ENCODE measurements around the gene PRKCH. TPM values are rescaled to one million over a fixed set of nuclear protein-coding genes. Genes with fewer than 3 reads are reported as not detected.

The PRKCH gene
- total and polyA plus RNA-seq, 2 of the 13 experiments (the other 11 are each of a cell fraction or from before 2014, with no cell fraction given), result 0.48 to 1.3 TPM

GRCh38 chr14:61556455-61556854 lies 235.1 kb downstream of the PRKCH start (continued):
- TF ChIP-seq ZNF343 (CRISPR knock-in tag; IDR thresholded peaks at IDR 0.05) (no peak), EP300 (IDR thresholded peaks at IDR 0.05; ENCODE audit: low read depth in 2 of 2, low read length in 2 of 2) (0 out of 4 replicates have a peak, but pooled peaks of 1 of the 2 experiments have one; percentile 23), EP300 (CRISPR knock-in tag; IDR thresholded peaks at IDR 0.05; ENCODE audit: borderline replicate concordance) (no peak), MAZ (IDR thresholded peaks at IDR 0.05; ENCODE audit: borderline replicate concordance, low read depth, low read length) (no peak), MAZ (CRISPR knock-in tag; IDR thresholded peaks at IDR 0.05; ENCODE audit: low read depth) (no peak), DRAP1 (CRISPR knock-in tag; IDR thresholded peaks at IDR 0.05) (no peak)
- TF ChIP-seq, protein P1, sequence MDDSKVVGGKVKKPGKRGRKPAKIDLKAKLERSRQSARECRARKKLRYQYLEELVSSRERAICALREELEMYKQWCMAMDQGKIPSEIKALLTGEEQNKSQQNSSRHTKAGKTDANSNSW (CRISPR knock-in tag; IDR thresholded peaks at IDR 0.05; ENCODE audit: borderline replicate concordance), result no peak

GRCh38 chr14:61557262-61557661 lies 235.9 kb downstream of the PRKCH start:
- Histone ChIP-seq H2AFZ (ENCODE audit: low read length) (no peak overlapping the region), H3K79me2 (ENCODE audit: insufficient read depth, low read length) (no peaks in the 10 kb centered on the region), H3K9ac (ENCODE audit: insufficient read depth, low read depth, low read length) (no peak overlapping the region), H4K20me1 (ENCODE audit: insufficient read depth, low read length) (no peaks in the 10 kb centered on the region), H3K4me3 (replicated peaks in 1 of 3; ENCODE audit: insufficient read depth in 1 of 3, low read depth in 2 of 3, low read length in 3 of 3) (no peak overlapping the region), H3K27ac (ENCODE audit: extremely low read length, insufficient read depth, low read length) (no peak overlapping the region), H3K4me2 (ENCODE audit: low read depth, low read length) (no peak overlapping the region), H3K9me3 (ENCODE audit: low read length) (no peaks in the 10 kb centered on the region), H3K36me3 (replicated peaks in 1 of 2; ENCODE audit: control insufficient read depth in 1 of 2, insufficient read depth in 2 of 2, low read length in 2 of 2) (no peaks in the 10 kb centered on the region), H3K27me3 (ENCODE audit: control insufficient read depth in 1 of 2, insufficient read depth in 2 of 2, low read length in 2 of 2) (no peaks in the 10 kb centered on the region), H3K4me1 (ENCODE audit: insufficient read depth, low read length) (peaks cover 95% of the 10 kb centered on the region)
- no peak for DNase-seq (ENCODE audit: low spot score)
- TF ChIP-seq KLF15 (CRISPR knock-in tag; IDR thresholded peaks at IDR 0.05; ENCODE audit: borderline replicate concordance), result no peak
- no peak for TF ChIP-seq FOXC1 (CRISPR knock-in tag; IDR thresholded peaks at IDR 0.05; ENCODE audit: borderline replicate concordance)
- TF ChIP-seq TRAFD1 (CRISPR knock-in tag; IDR thresholded peaks at IDR 0.05; ENCODE audit: borderline replicate concordance), result no peak
- in situ Hi-C loops (cut with HindIII; ENCODE audit: extremely low pct_ligation_motif_present, low pct_unique_long_range_greater_than_20kb) (no loop called here), intact Hi-C loops (cut with micrococcal nuclease; ENCODE audit: unreplicated experiment) (no loop called here)
- FAIRE-seq, result no peak
- ChIA-PET CTCF (ENCODE audit: low intra/inter-chr PET ratio, low total read pairs) (no interaction called here), POLR2A (interaction anchor here (7.6 kb wide), 1 partner anchor 20 kb away, joined by 146 read pairs; no protein-coding TSS in a partner anchor)
- ATAC-seq, result no peak
- BruUV-seq (replicated peaks), result no TSS peak
- 88% methylated on average over 2 of the region's 2 CpGs for WGBS (ENCODE audit: low lambda C conversion rate)
